ACC112 (cell line): ENCODE results near the gene LCTL.

ENCODE experiments used
- H2AFZ ChIP-seq: fragments of 200-600 bp; sonication (generic); one replicate; pipeline ENCODE4 v1.6.0; 2017; ENCODE audit warnings: antibody characterized with exemption, low read length; ENCODE audit not compliant: unreplicated experiment
- H3K27ac ChIP-seq: fragments of 200-600 bp; sonication (generic); 2 replicates; pipeline ENCODE4 v1.5.1; 2014; ENCODE audit warnings: low read depth, mild to moderate bottlenecking, antibody characterized with exemption, low read length, moderate library complexity
- H3K27me3 ChIP-seq: fragments of 200-600 bp; sonication (generic); 2 replicates; pipeline ENCODE4 v1.6.1; 2014; ENCODE audit warnings: mild to moderate bottlenecking, antibody characterized with exemption, low read length, moderate library complexity, mixed read lengths; ENCODE audit not compliant: insufficient read depth
- H3K36me3 ChIP-seq: fragments of 200-600 bp; sonication (generic); 2 replicates; pipeline ENCODE4 v1.6.1; 2016; ENCODE audit warnings: mild to moderate bottlenecking, antibody characterized with exemption, low read length, moderate library complexity, mixed read lengths; ENCODE audit not compliant: insufficient read depth
- H3K4me1 ChIP-seq: fragments of 200-600 bp; sonication (generic); one replicate; pipeline ENCODE4 v1.6.1; 2016; ENCODE audit warnings: low read length, mixed read lengths; ENCODE audit not compliant: insufficient read depth, unreplicated experiment, control insufficient read depth
- H3K4me3 ChIP-seq: fragments of 200-600 bp; sonication (generic); 2 replicates; pipeline ENCODE4 v1.5.1; 2014; ENCODE audit warnings: mild to moderate bottlenecking, low read depth, low read length
- H3K79me2 ChIP-seq: fragments of 200-600 bp; sonication (generic); one replicate; pipeline ENCODE4 v1.6.0; 2016; ENCODE audit warnings: low read length; ENCODE audit not compliant: control insufficient read depth, unreplicated experiment, insufficient read depth

Gene LCTL, protein sequence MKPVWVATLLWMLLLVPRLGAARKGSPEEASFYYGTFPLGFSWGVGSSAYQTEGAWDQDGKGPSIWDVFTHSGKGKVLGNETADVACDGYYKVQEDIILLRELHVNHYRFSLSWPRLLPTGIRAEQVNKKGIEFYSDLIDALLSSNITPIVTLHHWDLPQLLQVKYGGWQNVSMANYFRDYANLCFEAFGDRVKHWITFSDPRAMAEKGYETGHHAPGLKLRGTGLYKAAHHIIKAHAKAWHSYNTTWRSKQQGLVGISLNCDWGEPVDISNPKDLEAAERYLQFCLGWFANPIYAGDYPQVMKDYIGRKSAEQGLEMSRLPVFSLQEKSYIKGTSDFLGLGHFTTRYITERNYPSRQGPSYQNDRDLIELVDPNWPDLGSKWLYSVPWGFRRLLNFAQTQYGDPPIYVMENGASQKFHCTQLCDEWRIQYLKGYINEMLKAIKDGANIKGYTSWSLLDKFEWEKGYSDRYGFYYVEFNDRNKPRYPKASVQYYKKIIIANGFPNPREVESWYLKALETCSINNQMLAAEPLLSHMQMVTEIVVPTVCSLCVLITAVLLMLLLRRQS

DNA sequence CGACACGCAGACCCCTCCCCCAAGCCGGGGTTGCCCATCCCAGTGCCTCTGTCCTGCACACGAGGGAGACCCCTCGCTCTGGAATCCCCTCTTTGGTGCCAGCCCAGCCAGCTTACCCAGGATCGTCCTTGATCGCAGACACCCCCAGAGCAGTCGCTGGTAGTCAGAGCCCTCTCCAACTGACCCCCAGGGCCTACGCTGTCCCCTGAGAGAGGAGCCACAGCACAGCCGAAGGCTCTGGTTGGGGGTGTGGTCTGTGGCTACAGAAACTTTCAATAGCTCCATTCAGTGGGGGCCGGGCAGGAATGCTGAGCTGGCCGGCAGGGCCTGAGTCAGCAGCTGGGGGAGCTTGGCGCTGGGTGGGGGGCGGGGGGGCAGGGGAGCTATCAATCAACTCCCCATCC lies at the start of gene LCTL:
LCTL (minus strand) TSS at position 258 of the 404 bp plus-strand sequence. CDS start 633 bp downstream, outside the sequence.
- no peak within 1 kb of the TSS for H3K27ac ChIP-seq
- H3K36me3 ChIP-seq = no peaks in the 10 kb centered on the region
- no peaks in the 10 kb centered on the region for H3K27me3 ChIP-seq
- H3K4me3 ChIP-seq = peak within 1 kb of the TSS; percentile 52; the same call in 1 of the 2 replicates
- peaks cover 18% of the 10 kb centered on the region for H3K4me1 ChIP-seq
- H2AFZ ChIP-seq = peak within 1 kb of the TSS; percentile 41
- no peaks in the 10 kb centered on the region for H3K79me2 ChIP-seq

- no peaks in the 10 kb centered on the region for H3K27me3 ChIP-seq
- no peak overlapping the region for H2AFZ ChIP-seq
- H3K27ac ChIP-seq = no peak overlapping the region
- H3K36me3 ChIP-seq = no peaks in the 10 kb centered on the region
- no peaks in the 10 kb centered on the region for H3K79me2 ChIP-seq
- H3K4me3 ChIP-seq = no peak overlapping the region
- H3K4me1 ChIP-seq = peaks cover 10% of the 10 kb centered on the region
Observed at GRCh38 chr15:66614951-66615760, 49.4 kb upstream of the LCTL start.

DNA sequence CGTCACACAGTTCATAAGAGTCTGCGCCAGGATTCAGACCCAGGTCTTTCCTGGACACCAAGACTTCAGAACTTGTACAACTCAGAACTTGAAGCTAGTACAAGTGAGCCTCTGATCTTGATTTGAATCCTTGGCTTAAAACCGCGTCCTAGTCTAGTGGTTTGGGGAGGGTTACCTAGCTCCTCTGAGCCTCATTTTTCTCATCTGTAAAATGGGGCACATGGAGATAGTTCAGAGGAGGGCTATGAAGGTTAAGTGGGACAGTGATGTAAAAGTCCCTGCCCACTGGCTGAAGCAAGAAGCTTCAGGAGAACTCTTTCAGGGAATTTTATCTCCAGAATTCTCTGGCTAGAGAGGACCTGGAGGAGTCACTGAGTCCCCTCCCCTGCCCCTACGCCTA lies 48.7 kb upstream of the LCTL start:
- Histone ChIP-seq H3K79me2 (no peaks in the 10 kb centered on the region), H3K27me3 (no peaks in the 10 kb centered on the region), H3K27ac (no peak overlapping the region), H2AFZ (no peak overlapping the region), H3K4me1 (peaks cover 10% of the 10 kb centered on the region), H3K36me3 (no peaks in the 10 kb centered on the region), H3K4me3 (no peak overlapping the region)

DNA sequence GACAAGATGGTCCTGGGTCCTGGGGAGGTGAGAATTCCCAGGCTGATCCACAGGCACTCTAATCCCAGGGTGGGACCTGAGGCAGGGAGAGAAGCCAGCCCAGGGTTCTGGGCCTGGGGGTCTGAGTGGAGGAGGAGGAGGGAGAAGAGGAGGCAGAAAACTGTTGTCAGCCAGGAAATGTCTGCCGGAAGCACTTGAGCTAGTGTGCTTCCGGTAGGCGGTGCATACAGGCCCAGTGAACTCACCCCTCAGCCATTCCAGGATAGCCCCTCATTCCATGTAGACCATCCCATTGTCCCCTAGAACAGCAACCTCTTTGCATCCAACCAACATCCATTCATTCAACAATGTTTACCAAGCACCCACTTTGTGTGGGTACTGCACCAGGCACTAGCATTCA lies 47.9 kb upstream of the LCTL start:
- Histone ChIP-seq H3K36me3 (no peaks in the 10 kb centered on the region), H2AFZ (no peak overlapping the region), H3K4me3 (no peak overlapping the region), H3K4me1 (peaks cover 8% of the 10 kb centered on the region), H3K79me2 (no peaks in the 10 kb centered on the region), H3K27ac (no peak overlapping the region), H3K27me3 (no peaks in the 10 kb centered on the region)

GRCh38 chr15:66611257-66612053 lies 45.7 kb upstream of the LCTL start:
- H3K4me3 ChIP-seq = no peak overlapping the region
- H3K27me3 ChIP-seq = no peaks in the 10 kb centered on the region
- no peak overlapping the region for H2AFZ ChIP-seq
- H3K36me3 ChIP-seq = no peaks in the 10 kb centered on the region
- no peaks in the 10 kb centered on the region for H3K4me1 ChIP-seq
- H3K79me2 ChIP-seq = no peaks in the 10 kb centered on the region
- H3K27ac ChIP-seq = no peak overlapping the region

DNA sequence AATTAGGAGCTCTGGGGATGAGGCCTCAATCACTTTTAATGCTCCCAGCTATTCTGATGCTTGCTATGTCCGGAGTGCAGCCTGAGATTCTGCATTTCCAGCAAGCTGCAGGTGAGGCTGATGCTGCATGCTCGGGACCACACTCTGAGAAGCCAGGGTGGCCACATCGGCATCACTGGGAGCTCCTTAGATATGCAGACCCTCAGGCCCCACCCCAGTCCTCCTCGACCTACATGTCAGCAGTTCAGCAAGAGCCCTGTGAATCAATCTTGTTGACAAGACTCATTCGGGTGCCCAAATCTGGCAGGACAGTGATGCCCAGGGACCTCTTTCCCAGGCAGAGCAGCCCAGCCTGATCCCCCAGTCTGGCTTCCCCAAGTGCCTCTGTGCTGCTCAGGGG lies 44.1 kb upstream of the LCTL start:
- Histone ChIP-seq H3K79me2 (no peaks in the 10 kb centered on the region), H3K27ac (no peak overlapping the region), H3K4me1 (no peaks in the 10 kb centered on the region), H3K4me3 (no peak overlapping the region), H2AFZ (no peak overlapping the region), H3K36me3 (no peaks in the 10 kb centered on the region), H3K27me3 (no peaks in the 10 kb centered on the region)

GRCh38 chr15:66608881-66609280 lies 43.1 kb upstream of the LCTL start:
- H3K4me1 ChIP-seq = no peaks in the 10 kb centered on the region
- H3K79me2 ChIP-seq = no peaks in the 10 kb centered on the region
- no peaks in the 10 kb centered on the region for H3K36me3 ChIP-seq
- no peak overlapping the region for H3K27ac ChIP-seq
- H2AFZ ChIP-seq = no peak overlapping the region
- H3K4me3 ChIP-seq = no peak overlapping the region
- H3K27me3 ChIP-seq = no peaks in the 10 kb centered on the region

DNA sequence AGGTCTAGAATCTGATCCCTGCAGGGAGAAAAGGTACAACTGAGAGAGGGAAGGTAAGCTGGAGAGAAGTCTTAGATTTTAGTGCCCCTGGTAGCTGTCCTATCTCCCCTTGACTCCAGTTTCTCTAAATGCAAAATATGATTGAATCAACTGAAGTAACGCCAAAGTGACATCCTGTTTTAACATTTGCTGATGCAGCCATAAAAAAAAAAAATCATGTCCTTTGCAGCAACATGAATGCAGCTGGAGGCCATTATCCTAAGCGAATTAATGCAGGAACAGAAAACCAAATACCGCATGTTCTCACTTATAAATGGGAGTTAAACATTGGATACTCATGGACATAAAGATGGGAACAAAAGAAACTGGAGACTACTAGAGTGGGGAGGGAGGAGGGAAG lies 42.4 kb upstream of the LCTL start:
- H3K79me2 ChIP-seq = no peaks in the 10 kb centered on the region
- H3K27ac ChIP-seq = no peak overlapping the region
- no peak overlapping the region for H2AFZ ChIP-seq
- no peaks in the 10 kb centered on the region for H3K4me1 ChIP-seq
- H3K4me3 ChIP-seq = no peak overlapping the region
- H3K36me3 ChIP-seq = no peaks in the 10 kb centered on the region
- H3K27me3 ChIP-seq = no peaks in the 10 kb centered on the region

DNA sequence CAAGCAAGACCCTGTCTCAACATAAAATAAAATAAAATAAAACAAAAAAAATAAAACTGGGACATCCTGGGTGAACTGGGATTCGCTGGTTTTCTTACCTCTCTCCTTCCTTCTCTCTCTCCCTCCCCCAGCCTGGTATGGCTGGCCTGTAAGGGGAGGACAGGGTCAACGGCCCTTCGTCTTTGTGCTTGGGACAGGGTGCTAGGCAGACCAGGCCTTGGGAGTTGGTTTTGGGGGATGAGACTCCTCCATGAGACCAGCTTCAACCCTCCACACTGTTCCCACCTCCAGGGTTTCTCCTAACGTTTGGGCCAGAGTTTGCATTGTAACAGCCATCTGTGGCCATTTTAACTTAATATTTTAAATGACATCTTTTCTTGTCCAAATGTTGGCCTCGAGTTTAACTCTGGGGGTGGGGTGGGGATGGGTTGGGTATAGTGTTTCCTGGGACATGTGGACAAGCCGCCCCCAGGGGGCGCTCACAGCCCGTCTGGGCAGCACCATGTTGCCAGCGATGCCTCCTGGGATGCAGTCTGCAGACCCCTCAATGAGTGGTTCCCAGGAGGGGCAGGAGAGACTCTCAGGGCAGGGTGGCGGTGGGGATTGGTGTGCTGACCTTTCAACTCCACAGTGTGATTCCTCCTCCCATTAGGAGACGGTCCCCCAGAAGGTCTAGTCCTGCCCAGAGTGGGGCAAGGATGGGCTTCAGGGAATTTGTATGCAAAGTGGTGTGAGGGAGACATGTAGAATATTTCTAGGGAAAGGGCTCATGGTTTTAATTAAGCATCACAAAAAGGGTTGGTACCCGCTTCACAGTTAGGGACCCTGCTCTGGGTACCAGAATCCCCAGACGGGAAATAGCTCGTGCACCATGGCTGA lies 37.7 kb upstream of the LCTL start:
- Histone ChIP-seq H3K4me1 (no peaks in the 10 kb centered on the region), H3K4me3 (no peak overlapping the region), H3K79me2 (no peaks in the 10 kb centered on the region), H3K27me3 (no peaks in the 10 kb centered on the region), H3K27ac (no peak overlapping the region), H3K36me3 (no peaks in the 10 kb centered on the region), H2AFZ (peak overlapping the region; percentile 7)
